VCaP (cell line): Measurements from ENCODE around the gene UNC13C.

Source experiments
- H3K27ac ChIP-seq: fragments of 450-650 bp; 2 replicates; pipeline ENCODE4 v1.5.1; 2017
- TF ChIP-seq, protein P1 (sequence below): fragments of 450-650 bp; conservative IDR thresholded peaks from 2 replicates; pipeline ENCODE4 v1.5.1; 2017; ENCODE audit warnings: mild to moderate bottlenecking, moderate library complexity

UNC13C gene

DNA sequence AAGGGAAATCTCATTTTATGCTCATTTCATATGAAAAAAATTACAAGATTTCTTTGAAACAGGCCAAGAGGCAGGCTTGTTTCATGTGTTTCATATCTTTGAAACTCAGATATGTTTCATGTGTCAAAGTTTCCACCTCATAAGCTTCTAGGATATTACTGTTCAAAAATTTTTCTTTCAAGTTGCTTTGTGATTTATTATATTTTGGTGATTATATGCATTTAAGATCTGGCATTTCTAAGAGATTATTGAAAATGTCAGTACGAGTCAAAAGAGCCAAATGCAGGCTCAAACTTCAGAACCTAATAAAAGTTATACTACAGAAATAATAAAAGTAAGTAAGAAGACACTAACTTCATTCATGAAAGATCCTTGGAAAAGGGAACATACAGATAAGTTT, 590.1 kb downstream of the UNC13C start:
- TF ChIP-seq, protein P1, sequence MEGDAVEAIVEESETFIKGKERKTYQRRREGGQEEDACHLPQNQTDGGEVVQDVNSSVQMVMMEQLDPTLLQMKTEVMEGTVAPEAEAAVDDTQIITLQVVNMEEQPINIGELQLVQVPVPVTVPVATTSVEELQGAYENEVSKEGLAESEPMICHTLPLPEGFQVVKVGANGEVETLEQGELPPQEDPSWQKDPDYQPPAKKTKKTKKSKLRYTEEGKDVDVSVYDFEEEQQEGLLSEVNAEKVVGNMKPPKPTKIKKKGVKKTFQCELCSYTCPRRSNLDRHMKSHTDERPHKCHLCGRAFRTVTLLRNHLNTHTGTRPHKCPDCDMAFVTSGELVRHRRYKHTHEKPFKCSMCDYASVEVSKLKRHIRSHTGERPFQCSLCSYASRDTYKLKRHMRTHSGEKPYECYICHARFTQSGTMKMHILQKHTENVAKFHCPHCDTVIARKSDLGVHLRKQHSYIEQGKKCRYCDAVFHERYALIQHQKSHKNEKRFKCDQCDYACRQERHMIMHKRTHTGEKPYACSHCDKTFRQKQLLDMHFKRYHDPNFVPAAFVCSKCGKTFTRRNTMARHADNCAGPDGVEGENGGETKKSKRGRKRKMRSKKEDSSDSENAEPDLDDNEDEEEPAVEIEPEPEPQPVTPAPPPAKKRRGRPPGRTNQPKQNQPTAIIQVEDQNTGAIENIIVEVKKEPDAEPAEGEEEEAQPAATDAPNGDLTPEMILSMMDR: no peak

DNA sequence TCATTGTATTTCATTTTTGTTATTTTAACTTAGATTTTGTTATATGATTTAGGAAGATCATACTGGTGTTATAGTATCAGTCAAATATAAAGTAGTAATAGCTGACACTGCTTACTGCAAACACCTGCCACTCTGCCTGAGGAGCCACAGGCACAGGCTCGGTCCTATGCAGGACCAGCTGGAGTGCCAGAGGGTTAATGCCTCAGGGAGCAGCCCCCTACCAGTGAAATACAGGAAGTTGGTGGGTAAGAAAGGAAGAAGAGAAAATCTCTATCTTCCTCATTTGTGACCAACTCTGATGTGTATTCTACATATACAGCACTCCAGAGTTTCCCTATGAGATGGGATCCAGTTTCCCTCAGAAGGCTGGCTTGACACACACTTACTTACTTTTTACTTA, 593.3 kb downstream of the UNC13C start:
- no peak overlapping the region for H3K27ac ChIP-seq
- TF ChIP-seq, protein P1: no peak

More for the DNA sequence above, 590.1 kb downstream of the UNC13C start:
- H3K27ac ChIP-seq: no peak overlapping the region

DNA sequence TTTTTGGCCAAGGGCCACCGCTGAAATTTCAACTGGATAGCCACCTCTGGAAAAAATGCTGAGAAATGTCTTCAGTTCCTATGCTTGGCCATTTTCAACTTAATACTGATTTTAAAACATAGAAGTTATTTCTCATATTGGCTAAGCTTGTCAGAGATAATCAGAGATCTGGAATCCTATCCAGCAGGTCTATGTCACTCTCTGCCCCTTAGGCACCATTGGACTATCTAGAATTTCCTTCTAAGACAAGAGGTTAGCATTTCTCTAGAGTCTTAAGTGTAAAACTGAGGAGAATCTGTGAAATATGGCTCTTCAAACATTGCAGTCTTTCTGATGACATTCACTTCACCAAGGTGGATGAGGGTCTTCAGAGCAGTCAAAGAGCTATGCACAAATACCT, 597.3 kb downstream of the UNC13C start:
- no peak overlapping the region for H3K27ac ChIP-seq
- TF ChIP-seq, protein P1: no peak

DNA sequence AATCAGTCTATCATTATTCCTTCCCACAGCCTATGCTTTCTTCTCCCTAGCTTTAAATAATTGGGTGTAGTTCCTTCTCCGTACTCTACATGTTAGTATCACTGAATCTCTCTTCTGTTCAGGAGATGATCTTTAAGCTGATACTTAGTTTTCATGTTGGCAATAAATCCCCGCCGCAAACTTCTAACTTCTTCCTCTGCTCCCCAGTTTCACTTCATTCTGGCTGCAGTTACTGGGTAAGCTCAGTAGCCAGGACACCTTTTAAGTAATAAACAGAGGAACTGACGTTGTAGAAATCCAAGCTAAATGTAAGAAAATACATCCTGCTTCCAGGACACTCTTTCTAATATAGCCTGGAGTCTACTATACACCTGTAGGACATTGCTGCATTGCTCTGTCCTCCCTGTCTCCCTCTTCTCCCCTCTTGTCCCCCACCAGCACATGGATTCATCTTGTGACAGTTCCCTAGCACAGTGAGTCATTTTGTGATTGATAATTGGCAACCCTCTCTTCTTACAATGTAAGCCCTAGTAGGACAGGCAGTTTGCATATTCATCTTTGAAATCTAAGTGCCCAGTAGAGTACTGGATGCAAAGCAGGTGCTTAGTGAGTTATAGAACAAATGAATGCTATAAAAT, 598.2 kb downstream of the UNC13C start:
- TF ChIP-seq, protein P1: no peak
- H3K27ac ChIP-seq: no peak overlapping the region

DNA sequence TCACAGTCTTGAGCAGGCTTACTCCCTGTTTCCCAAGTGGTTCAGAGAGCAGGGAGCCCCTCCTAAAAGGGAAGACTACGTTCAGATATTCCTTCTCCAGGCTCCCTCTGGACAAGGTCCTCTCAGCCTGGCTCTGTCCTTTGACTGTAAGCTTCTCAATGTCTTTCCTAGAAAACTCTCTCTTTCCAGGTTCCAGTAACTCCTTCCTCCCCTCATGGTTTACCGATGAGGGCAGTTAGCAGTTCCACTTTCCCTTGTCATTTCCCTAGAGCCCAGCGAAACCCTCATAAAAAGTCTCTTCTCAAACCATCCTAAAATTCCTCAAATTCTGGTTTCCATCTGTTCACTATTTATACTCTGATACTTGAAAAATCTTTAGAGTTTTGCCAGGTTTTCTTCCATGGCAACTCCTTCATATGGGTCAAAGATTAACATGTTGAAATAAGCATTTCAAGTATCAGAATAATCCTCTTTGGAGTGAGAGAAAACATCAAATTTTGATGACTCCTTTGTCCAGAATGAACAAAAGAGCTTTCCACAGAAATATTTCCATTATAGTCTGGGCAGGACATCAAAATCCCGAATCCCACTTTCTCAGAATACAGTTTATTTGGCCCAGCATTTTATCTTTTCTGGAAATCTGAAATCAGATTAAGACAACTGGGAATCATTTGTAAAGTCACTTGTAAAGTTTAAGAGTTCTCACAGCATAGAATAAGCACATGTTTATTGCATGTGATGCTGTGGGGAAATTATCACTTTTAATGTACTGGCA, 599.4 kb downstream of the UNC13C start:
- TF ChIP-seq, protein P1: no peak
- no peak overlapping the region for H3K27ac ChIP-seq

DNA sequence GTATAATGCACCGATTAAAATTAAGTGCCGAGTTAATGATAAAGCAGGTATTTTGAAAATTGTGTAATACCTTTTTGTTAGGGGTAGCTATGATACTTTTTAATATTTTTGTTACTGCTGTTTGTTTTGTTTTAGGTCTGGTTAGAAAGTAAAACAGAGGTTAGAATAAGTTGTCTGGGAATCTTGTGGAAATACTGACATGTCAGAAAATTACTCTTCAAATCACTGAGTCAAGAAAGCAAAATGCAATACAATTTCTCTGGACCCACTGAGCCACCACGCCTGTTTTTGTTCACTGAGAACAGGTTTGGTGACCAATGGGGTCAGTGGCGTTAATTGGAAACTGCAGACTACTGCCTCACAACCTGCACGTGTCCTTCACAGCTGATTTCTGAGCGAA, 601.6 kb downstream of the UNC13C start:
- H3K27ac ChIP-seq: no peak overlapping the region
- TF ChIP-seq, protein P1: no peak

DNA sequence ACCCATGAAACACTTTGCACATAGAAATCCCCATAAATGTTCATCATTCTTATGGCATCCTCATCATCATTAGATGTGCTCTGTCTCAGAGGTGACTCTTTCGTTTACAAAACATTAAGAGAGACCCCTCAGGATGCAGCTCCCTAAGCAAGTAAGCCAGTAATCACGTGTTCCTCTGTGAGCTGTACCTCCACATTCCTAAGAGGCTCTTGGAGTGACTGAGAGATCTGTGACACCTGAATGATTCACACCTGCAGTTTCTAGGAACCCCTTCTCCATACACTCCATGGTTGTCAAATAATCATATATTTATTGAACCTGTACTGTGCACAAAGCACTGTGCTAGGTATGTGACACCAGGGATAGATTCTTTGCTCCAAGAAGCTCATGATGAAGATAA, 602.4 kb downstream of the UNC13C start:
- TF ChIP-seq, protein P1: no peak

More for the DNA sequence above, 602.4 kb downstream of the UNC13C start:
- H3K27ac ChIP-seq: no peak overlapping the region
